ENCODE measurements around the gene GRM8. TPM values are rescaled to one million over a fixed set of nuclear protein-coding genes. Genes with fewer than 3 reads are reported as not detected.

GRM8 gene
- total RNA-seq, 1 donor from 2014 or later: not detected

- no peak overlapping the region for H3K4me3 ChIP-seq (ENCODE audit: low read depth, low read length)
- DNase-seq (ENCODE audit: low read depth): peak; percentile 3
- TF ChIP-seq CTCF (conservative IDR thresholded peaks at IDR 0.05; ENCODE audit: low read depth, low read length): peak; percentile 85
These were observed 395.9 kb downstream of the GRM8 start for GRCh38 chr7:126856691-126857291.

- no peak overlapping the region for H3K4me3 ChIP-seq (ENCODE audit: low read depth, low read length)
- no peak for TF ChIP-seq CTCF (conservative IDR thresholded peaks at IDR 0.05; ENCODE audit: low read depth, low read length)
- DNase-seq (ENCODE audit: low read depth): no peak
These were observed 407.4 kb downstream of the GRM8 start for GRCh38 chr7:126845331-126845730.

GRCh38 chr7:126843883-126844282 lies 408.9 kb downstream of the GRM8 start:
- DNase-seq (ENCODE audit: low read depth): no peak
- TF ChIP-seq CTCF (conservative IDR thresholded peaks at IDR 0.05; ENCODE audit: low read depth, low read length): no peak
- H3K4me3 ChIP-seq (ENCODE audit: low read depth, low read length): no peak overlapping the region

GRCh38 chr7:126843336-126843735 lies 409.4 kb downstream of the GRM8 start:
- H3K4me3 ChIP-seq (ENCODE audit: low read depth, low read length): no peak overlapping the region
- DNase-seq (ENCODE audit: low read depth): no peak
- no peak for TF ChIP-seq CTCF (conservative IDR thresholded peaks at IDR 0.05; ENCODE audit: low read depth, low read length)

GRCh38 chr7:126842451-126842850 lies 410.3 kb downstream of the GRM8 start:
- TF ChIP-seq CTCF (conservative IDR thresholded peaks at IDR 0.05; ENCODE audit: low read depth, low read length): no peak
- no peak overlapping the region for H3K4me3 ChIP-seq (ENCODE audit: low read depth, low read length)
- DNase-seq (ENCODE audit: low read depth): no peak

GRCh38 chr7:126840869-126841268 lies 411.9 kb downstream of the GRM8 start:
- DNase-seq (ENCODE audit: low read depth): no peak
- TF ChIP-seq CTCF (conservative IDR thresholded peaks at IDR 0.05; ENCODE audit: low read depth, low read length): no peak
- H3K4me3 ChIP-seq (ENCODE audit: low read depth, low read length): no peak overlapping the region

- DNase-seq (ENCODE audit: low read depth): no peak
- H3K4me3 ChIP-seq (ENCODE audit: low read depth, low read length): no peak overlapping the region
- no peak for TF ChIP-seq CTCF (conservative IDR thresholded peaks at IDR 0.05; ENCODE audit: low read depth, low read length)
These were observed 413.1 kb downstream of the GRM8 start for GRCh38 chr7:126839624-126840023.
